Upper lobe of left lung (tissue), 6 donors: ENCODE measurements around the gene ZBTB46. TPM values are rescaled to one million over a fixed set of nuclear protein-coding genes. Genes with fewer than 3 reads are reported as not detected.
A peak's percentile ranks its signal among the peaks of the same experiment; 100 is the strongest.

ENCODE experiments used
- ATAC-seq, 2 donors: fragments of 200-7000 bp; cut with Tn5 transposase; one replicate each; pipeline ENCODE4 v1.9.1; 2022; ENCODE audit warnings: mild to moderate bottlenecking in 2 of 2, moderate library complexity in 2 of 2; ENCODE audit not compliant: low FRiP score in 2 of 2
- DNase-seq, 2 donors: peaks; one replicate each; pipeline ENCODE4 v3.0.0-alpha.2; 2019 to 2020
- H3K27ac ChIP-seq, 4 donors: fragments of 200-600 bp; sonication (generic); one replicate each; pipeline ENCODE4 v1.5.1; 2016 to 2019
- H3K27me3 ChIP-seq, 4 donors: fragments of 200-600 bp; sonication (generic); one replicate each; pipeline ENCODE4 v1.5.1; 2017 to 2019
- H3K36me3 ChIP-seq, 4 donors: fragments of 200-600 bp; sonication (generic); one replicate each; pipeline ENCODE4 v1.5.1; 2016 to 2019
- H3K4me1 ChIP-seq, 4 donors: fragments of 200-600 bp; sonication (generic); one replicate each; pipeline ENCODE4 v1.5.1; 2018 to 2019
- H3K4me3 ChIP-seq, 4 donors: fragments of 200-600 bp; sonication (generic); one replicate each; pipeline ENCODE4 v1.5.1; 2017 to 2019; ENCODE audit warnings: mild to moderate bottlenecking in 2 of 4, moderate library complexity in 1 of 4
- H3K9me3 ChIP-seq, 4 donors: fragments of 200-600 bp; sonication (generic); one replicate each; pipeline ENCODE4 v1.5.1; 2018 to 2019
- CTCF ChIP-seq, 6 experiments: fragments of 450-650 bp in 4 of 6; fragments of 200-600 bp in 2 of 6; sonication (generic) in 2 of 6; IDR thresholded peaks; one replicate each; pipeline ENCODE4 v1.5.1; 2016 to 2019; ENCODE audit warnings: antibody characterized with exemption in 6 of 6
- EP300 ChIP-seq, 4 donors: sonication (generic); formaldehyde crosslinking; IDR thresholded peaks; one replicate each; pipeline ENCODE4 v1.5.1; 2017; ENCODE audit warnings: antibody characterized with exemption in 4 of 4, control low read depth in 2 of 4
- POLR2A ChIP-seq, 4 donors: fragments of 450-650 bp; IDR thresholded peaks; one replicate each; pipeline ENCODE4 v1.5.1; 2016 to 2017; ENCODE audit warnings: antibody characterized with exemption in 4 of 4, mild to moderate bottlenecking in 2 of 4
- POLR2AphosphoS5 ChIP-seq, 2 donors: sonication (generic); formaldehyde crosslinking; IDR thresholded peaks; one replicate each; pipeline ENCODE4 v1.5.1; 2017; ENCODE audit warnings: antibody characterized with exemption in 2 of 2
- WGBS, 2 donors: methylation state at CpG; one replicate each; pipeline ENCODE4 v1.1.5; 2017 to 2018; 5-methylcytosine and 5-hydroxymethylcytosine counted together
- total RNA-seq, 6 donors: library from RNA; depleted of rRNA in 4 of 6; stranded (reverse); fragments of >200 nt in 4 of 6; gene quantifications; one replicate each; pipeline versions ENCODE4 v1.1.0 to v1.2.1, GENCODE V29; 2016 to 2021
- donor health status: DM: no; HTN: no; CAD: no; lungs with moderate emphysema.
- donor health status: DM: no; HTN: yes; CAD: no; lungs with severe emphysema.

The ZBTB46 gene
- total RNA-seq, 6 donors from 2014 or later = 7.6 to 25.3 (median 11.6) TPM

DNA sequence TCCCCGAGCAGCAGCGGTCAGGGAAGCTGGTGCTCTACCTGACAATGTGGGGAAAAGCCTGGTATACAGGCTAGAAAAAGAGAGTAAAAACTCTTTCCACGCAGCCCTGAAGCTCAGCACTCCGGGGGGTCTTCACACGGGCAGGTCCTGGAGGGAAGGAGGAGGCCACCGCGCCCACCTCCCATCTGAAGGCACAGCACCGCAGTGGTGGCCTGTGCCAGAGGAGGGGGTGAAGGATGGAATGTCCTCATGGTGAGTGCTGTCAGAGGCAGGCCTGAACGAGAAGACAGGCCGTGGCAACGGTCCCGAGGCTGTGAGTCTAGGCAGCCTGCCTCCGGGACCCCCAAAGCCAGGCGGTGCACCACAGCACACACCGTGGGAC is 85.6 kb downstream of the ZBTB46 start:
- H3K27ac ChIP-seq = no peak overlapping the region
- TF ChIP-seq EP300 (IDR thresholded peaks at IDR 0.05) = no peak
- H3K27me3 ChIP-seq = no peaks in the 10 kb centered on the region
- WGBS, 2 donors = 81 to 84% methylated on average over 15 of the region's 15 CpGs
- H3K36me3 ChIP-seq = peaks cover 7 to 56% (median 31%) of the 10 kb centered on the region in 4 donors
- no peak overlapping the region for H3K4me3 ChIP-seq
- no peaks in the 10 kb centered on the region for H3K9me3 ChIP-seq
- peaks cover 16 to 18% (median 17%) of the 10 kb centered on the region in 4 donors for H3K4me1 ChIP-seq
- no peak for DNase-seq
- ATAC-seq = no peak

- ATAC-seq (no peak), DNase-seq (no peak)
- Histone ChIP-seq H3K27ac (no peak overlapping the region), H3K4me1 (peaks cover 17 to 20% (median 19%) of the 10 kb centered on the region in 4 donors), H3K4me3 (no peak overlapping the region), H3K36me3 (peaks cover 7 to 52% (median 31%) of the 10 kb centered on the region in 4 donors), H3K9me3 (no peaks in the 10 kb centered on the region), H3K27me3 (no peaks in the 10 kb centered on the region)
- TF ChIP-seq POLR2A (IDR thresholded peaks at IDR 0.05) (no peak), CTCF (IDR thresholded peaks at IDR 0.05) (no peak), EP300 (IDR thresholded peaks at IDR 0.05) (no peak), POLR2AphosphoS5 (IDR thresholded peaks at IDR 0.05) (no peak)
- 66 to 72% methylated on average over 19 to 25 of the region's 25 CpGs for WGBS, 2 donors
Measured at GRCh38 chr20:63744574-63745423, 86.3 kb downstream of the ZBTB46 start.

DNA sequence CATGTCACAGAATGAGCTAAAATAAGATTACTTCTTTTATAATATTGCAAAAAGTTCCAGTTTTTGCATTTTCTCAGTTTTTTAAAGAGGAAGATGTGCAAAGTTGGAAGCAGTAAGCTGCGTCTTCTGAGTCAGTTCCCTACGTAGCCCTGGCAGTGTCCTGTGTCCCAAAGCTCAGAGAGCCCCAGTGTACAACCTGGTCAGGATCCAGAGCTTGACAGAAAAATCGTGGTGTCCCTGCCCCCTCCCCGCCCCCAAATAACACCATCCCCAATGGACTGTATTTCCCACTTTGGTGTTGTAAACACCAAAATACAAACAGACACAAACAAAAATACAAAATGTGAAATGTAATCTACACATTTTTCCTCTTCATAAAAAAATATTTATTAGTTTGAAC is 86.9 kb downstream of the ZBTB46 start:
- TF ChIP-seq POLR2A (IDR thresholded peaks at IDR 0.05) = no peak
- no peak for TF ChIP-seq CTCF (IDR thresholded peaks at IDR 0.05)
- TF ChIP-seq POLR2AphosphoS5 (IDR thresholded peaks at IDR 0.05) = no peak
- no peak for TF ChIP-seq EP300 (IDR thresholded peaks at IDR 0.05)
- no peak overlapping the region for H3K27ac ChIP-seq
- no peak overlapping the region for H3K4me3 ChIP-seq
- H3K36me3 ChIP-seq = peaks cover 7 to 52% (median 31%) of the 10 kb centered on the region in 4 donors
- H3K27me3 ChIP-seq = no peaks in the 10 kb centered on the region
- WGBS, 2 donors = 72 to 75% methylated on average over 4 of the region's 4 CpGs
- DNase-seq (no peak), ATAC-seq (no peak)
- peaks cover 18 to 21% (median 20%) of the 10 kb centered on the region in 4 donors for H3K4me1 ChIP-seq
- H3K9me3 ChIP-seq = no peaks in the 10 kb centered on the region

- Histone ChIP-seq H3K9me3 (no peaks in the 10 kb centered on the region), H3K27me3 (no peaks in the 10 kb centered on the region), H3K4me3 (no peak overlapping the region), H3K36me3 (peaks cover 7 to 52% (median 31%) of the 10 kb centered on the region in 4 donors), H3K27ac (no peak overlapping the region), H3K4me1 (peaks cover 26 to 29% (median 28%) of the 10 kb centered on the region in 4 donors)
- DNase-seq (peak in 1 of 2 donors; percentile 82), ATAC-seq (no peak)
- 89 to 91% methylated on average over 31 of the region's 31 CpGs for WGBS, 2 donors
- TF ChIP-seq EP300 (IDR thresholded peaks at IDR 0.05) = no peak
- no peak for TF ChIP-seq CTCF (IDR thresholded peaks at IDR 0.05)
- TF ChIP-seq POLR2AphosphoS5 (IDR thresholded peaks at IDR 0.05) = no peak
- TF ChIP-seq POLR2A (IDR thresholded peaks at IDR 0.05) = no peak
Measured at GRCh38 chr20:63743210-63743970, 87.7 kb downstream of the ZBTB46 start.

- H3K27me3 ChIP-seq = no peaks in the 10 kb centered on the region
- H3K27ac ChIP-seq = no peak overlapping the region
- peaks cover 35 to 38% (median 37%) of the 10 kb centered on the region in 4 donors for H3K4me1 ChIP-seq
- whole genome bisulfite sequencing, 2 donors = 91 to 93% methylated on average over 10 to 33 of the region's 37 CpGs
- TF ChIP-seq POLR2AphosphoS5 (IDR thresholded peaks at IDR 0.05) (no peak), EP300 (IDR thresholded peaks at IDR 0.05) (no peak), CTCF (IDR thresholded peaks at IDR 0.05) (no peak)
- DNase-seq = peak in 1 of 2 donors; percentile 80
- no peak overlapping the region for H3K4me3 ChIP-seq
- no peak for ATAC-seq
- no peaks in the 10 kb centered on the region for H3K9me3 ChIP-seq
- peaks cover 7 to 52% (median 31%) of the 10 kb centered on the region in 4 donors for H3K36me3 ChIP-seq
Measured at GRCh38 chr20:63742381-63743024, 88.6 kb downstream of the ZBTB46 start.
